Stimulated activated CD4-positive, alpha-beta T cell treated with anti-CD3 and anti-CD28 coated beads, Interleukin-4, amount 100 ng/mL, for 24 hours (primary cell): ENCODE measurements around the gene CIPC.
A peak's percentile ranks its signal among the peaks of the same experiment; 100 is the strongest.

Experiments used
- DNase-seq: peaks from one replicate; pipeline ENCODE4 v3.0.0-alpha.2; 2020

Gene CIPC

GRCh38 chr14:77103951-77104350 is 5.9 kb downstream of the CIPC start:
- no peak for DNase-seq

GRCh38 chr14:77104393-77104792 is 6.3 kb downstream of the CIPC start:
- no peak for DNase-seq

- DNase-seq = no peak
Measured at GRCh38 chr14:77105145-77105939, 7.3 kb downstream of the CIPC start.

- DNase-seq = no peak
Measured at GRCh38 chr14:77106666-77107065, 8.6 kb downstream of the CIPC start.

- DNase-seq = no peak
Measured at GRCh38 chr14:77107228-77107627, 9.2 kb downstream of the CIPC start.

GRCh38 chr14:77108753-77109152 is 10.7 kb downstream of the CIPC start:
- DNase-seq = no peak

- DNase-seq = no peak
Measured at GRCh38 chr14:77109656-77110055, 11.6 kb downstream of the CIPC start.

GRCh38 chr14:77110286-77110685 is 12.2 kb downstream of the CIPC start:
- DNase-seq = no peak

- no peak for DNase-seq
Measured at GRCh38 chr14:77111021-77111420, 13.0 kb downstream of the CIPC start.

GRCh38 chr14:77113644-77114043 is 15.6 kb downstream of the CIPC start:
- no peak for DNase-seq

- DNase-seq = no peak
Measured at GRCh38 chr14:77114609-77115008, 16.6 kb downstream of the CIPC start.

GRCh38 chr14:77116172-77116817 is 18.2 kb downstream of the CIPC start:
- no peak for DNase-seq

- no peak for DNase-seq
Measured at GRCh38 chr14:77119851-77120250, 21.8 kb downstream of the CIPC start.

GRCh38 chr14:77120771-77121743 is 23.0 kb downstream of the CIPC start:
- DNase-seq = no peak

GRCh38 chr14:77122526-77123125 is 24.6 kb downstream of the CIPC start:
- DNase-seq = no peak

- no peak for DNase-seq
Measured at GRCh38 chr14:77123381-77124325, 25.6 kb downstream of the CIPC start.

- peak; percentile 36 for DNase-seq
Measured at GRCh38 chr14:77124345-77125280, 26.6 kb downstream of the CIPC start.

- no peak for DNase-seq
Measured at GRCh38 chr14:77125281-77125801, 27.3 kb downstream of the CIPC start.

GRCh38 chr14:77125823-77126325 is 27.8 kb downstream of the CIPC start:
- DNase-seq = no peak

- no peak for DNase-seq
Measured at GRCh38 chr14:77126461-77126990, 28.5 kb downstream of the CIPC start.
